22Rv1 (cell line): Measurements from ENCODE around the gene CACNG4.

Experiments
- H3K27ac ChIP-seq: fragments of 450-650 bp; 2 replicates; pipeline ENCODE4 v1.5.1; 2017
- CTCF ChIP-seq: fragments of 450-650 bp; IDR thresholded peaks from 2 replicates; pipeline ENCODE4 v1.5.1; 2017; ENCODE audit warnings: mild to moderate bottlenecking
- ZFX ChIP-seq: fragments of 450-650 bp; IDR thresholded peaks from 2 replicates; pipeline ENCODE4 v1.6.1; 2017; ENCODE audit warnings: antibody characterized with exemption, borderline replicate concordance

The CACNG4 gene

DNA sequence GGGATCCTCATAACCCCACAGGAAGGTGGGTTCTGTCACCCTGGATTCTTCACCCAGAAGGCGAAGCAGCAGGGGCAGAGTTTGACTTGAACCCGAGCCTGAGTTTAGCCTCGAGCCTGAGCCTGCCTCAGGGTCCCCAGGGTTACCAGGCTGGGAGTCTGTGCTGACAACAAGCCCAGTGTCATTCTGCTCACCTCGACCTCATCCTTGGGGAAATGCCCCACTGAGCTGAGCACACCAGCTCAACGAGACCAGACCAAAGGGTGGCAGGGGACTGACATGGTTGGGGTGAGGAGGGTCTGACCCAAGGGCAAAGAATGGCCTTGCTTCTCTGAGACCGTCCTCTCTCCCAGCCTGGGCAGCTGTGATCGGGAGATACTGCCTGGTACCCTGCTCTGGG lies 20.2 kb downstream of the CACNG4 start:
- TF ChIP-seq CTCF (no peak), ZFX (no peak)
- H3K27ac ChIP-seq: no peak overlapping the region

GRCh38 chr17:66985338-66986237 lies 21.1 kb downstream of the CACNG4 start:
- TF ChIP-seq ZFX: no peak
- H3K27ac ChIP-seq: no peak overlapping the region

DNA sequence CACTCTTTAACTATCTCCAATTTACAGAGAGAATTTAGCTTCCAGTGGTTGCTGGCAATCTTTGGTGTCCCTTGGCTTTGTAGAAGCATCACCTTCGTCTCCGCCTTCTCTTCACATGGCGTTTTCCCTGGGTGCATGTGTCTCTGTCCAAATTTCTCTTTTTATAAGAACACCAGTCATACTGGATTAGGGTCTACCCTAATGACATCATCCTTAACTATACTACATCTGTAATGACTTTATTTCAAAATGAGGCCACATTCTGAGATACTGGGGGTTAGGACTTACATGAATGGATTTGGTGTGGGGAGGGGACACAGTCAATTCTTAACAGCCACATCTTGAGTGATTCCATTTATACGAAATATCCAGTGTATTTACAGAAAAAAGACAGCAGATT lies 22.2 kb downstream of the CACNG4 start:
- no peak for TF ChIP-seq ZFX
- TF ChIP-seq CTCF: no peak
- H3K27ac ChIP-seq: no peak overlapping the region

DNA sequence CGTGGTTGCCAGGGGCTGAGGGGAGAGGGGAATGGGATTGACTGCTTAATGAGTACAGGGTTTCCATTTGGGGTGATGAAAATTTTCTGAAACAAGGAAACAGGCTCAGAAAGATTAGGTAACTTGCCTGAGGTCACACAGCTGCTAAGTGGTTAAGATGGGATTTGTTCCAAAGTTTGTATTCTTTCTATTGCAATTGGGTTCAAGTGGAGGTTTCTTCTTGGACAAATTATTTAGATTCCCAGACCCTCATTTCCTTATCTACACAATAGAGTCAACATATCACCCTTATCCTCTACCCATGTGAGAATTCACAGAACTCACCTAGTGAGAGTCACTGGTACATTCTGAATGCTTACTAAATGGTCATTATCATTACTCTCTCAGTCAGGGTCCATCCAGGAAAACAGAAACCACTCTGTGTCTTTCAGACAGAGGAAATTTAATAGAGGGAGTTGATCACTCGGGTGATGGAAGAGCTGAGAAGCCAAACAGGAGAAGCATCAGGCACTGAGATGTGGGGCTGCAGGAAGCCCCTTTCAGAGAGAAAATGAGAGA lies 22.6 kb downstream of the CACNG4 start:
- no peak for TF ChIP-seq CTCF
- TF ChIP-seq ZFX: no peak
- no peak overlapping the region for H3K27ac ChIP-seq

GRCh38 chr17:66988069-66988798 lies 23.7 kb downstream of the CACNG4 start:
- TF ChIP-seq ZFX (no peak), CTCF (no peak)
- H3K27ac ChIP-seq: no peak overlapping the region

DNA sequence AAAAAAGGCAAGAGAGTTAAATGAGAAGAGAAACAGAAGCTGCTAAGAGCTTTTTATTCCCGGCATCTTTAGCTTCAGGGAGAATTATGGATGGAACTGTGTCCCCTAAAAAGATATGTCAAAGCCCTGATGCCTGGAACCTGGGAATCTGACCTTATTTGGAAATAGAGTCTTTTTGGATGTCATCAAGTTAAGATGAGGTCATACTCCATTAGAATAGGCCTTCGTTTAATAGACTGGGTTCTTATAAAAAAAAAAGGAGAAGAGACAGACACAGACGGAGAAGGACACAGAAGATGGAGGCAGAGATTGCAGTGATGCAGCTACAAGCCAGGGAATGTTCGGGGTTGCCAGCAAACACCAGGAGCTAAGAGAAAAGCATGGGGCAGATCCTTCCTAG lies 24.6 kb downstream of the CACNG4 start:
- no peak for TF ChIP-seq CTCF
- no peak for TF ChIP-seq ZFX
- H3K27ac ChIP-seq: no peak overlapping the region

- no peak for TF ChIP-seq ZFX
- no peak for TF ChIP-seq CTCF
- no peak overlapping the region for H3K27ac ChIP-seq
These were observed 25.1 kb downstream of the CACNG4 start for GRCh38 chr17:66989579-66989978.
